GM19035 (cell line): ENCODE measurements around the gene COL4A2.
"Not testable (repeated sequence)": the region's sequence is repeated elsewhere in the genome, so short reads cannot be mapped to it uniquely, and the experiment has no call there.

ENCODE experiments used
- ATAC-seq: cut with Tn5 transposase; IDR thresholded peaks from one replicate; pipeline ENCODE4 v1.9.1; 2021; ENCODE audit not compliant: unreplicated experiment

COL4A2 gene

DNA sequence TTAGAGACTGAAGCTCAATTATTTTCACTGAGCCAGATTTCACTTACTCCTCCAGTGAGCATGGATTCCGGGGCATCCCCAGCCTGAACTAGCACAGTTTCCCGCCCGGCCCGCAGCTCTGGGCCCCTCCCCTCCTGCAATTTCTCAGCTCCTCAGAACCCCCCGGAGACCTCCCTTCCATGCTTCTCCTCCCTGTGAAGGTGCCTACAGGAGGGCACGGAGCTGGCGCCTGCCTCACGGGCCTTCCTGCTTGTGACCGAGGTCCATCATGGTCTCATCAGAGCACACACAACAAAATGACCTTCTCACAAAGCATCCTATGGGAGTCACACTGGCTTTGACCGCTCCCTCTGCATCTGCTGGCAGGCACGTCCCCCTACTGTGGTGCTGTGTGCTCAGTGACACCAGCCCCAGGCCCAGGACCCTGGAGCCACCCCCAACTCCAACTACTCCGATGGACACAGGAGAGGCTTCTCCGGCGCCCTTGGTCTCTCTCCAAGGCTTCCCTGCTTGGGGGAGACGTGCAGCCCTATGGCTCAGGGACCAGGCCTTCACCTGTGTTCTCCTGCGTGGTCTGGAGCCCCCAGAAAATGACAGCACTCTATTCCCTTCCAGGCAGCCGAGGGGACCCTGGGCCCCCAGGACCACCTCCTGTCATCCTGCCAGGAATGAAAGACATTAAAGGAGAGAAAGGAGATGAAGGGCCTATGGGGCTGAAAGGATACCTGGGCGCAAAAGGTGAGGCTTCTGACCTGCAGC is 177.4 kb downstream of the COL4A2 start:
- ATAC-seq = no peak

DNA sequence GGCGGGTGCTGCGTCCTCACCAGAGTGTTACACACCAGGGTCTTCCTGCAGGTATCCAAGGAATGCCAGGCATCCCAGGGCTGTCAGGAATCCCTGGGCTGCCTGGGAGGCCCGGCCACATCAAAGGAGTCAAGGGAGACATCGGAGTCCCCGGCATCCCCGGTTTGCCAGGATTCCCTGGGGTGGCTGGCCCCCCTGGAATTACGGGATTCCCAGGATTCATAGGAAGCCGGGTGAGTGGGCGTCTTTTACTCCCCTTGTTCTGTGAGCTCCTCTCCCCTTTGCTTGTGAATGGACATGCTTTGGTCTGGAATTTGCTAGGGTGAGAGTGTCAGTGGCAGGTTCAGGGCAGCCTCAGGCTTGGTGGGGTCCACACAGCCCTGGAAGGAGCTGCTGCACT is 178.5 kb downstream of the COL4A2 start:
- no peak for ATAC-seq

DNA sequence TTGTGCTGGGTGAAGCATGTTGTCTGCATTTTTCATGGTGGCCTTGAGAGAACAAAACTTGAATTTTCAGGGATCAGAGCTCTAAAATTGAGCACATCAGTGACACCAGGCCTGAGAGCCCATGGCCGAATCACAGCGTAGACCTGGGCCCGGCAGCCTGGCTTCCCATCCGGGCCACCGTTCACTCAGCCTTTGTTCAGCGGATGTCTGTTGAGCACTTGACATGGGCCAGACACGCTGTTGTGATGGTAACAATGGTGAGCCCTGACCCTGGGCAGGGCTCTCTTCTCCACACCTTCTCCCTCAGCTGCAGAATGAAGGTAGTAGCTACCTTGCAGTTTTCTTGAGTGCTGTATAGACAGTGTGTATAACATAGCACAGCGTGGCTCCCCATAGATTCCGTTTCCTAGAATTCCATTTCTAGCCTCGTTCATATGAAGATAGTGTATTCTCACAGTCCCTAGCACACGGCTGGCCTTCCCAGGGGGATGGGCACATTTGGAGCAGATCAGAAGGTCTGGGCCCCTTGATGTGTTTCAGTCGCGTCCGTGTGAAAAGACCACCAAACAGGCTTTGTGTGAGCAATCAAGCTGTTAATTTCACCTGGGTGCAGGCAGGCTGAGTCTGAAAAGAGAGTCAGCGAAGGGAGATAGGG is 179.1 kb downstream of the COL4A2 start:
- ATAC-seq = no peak

DNA sequence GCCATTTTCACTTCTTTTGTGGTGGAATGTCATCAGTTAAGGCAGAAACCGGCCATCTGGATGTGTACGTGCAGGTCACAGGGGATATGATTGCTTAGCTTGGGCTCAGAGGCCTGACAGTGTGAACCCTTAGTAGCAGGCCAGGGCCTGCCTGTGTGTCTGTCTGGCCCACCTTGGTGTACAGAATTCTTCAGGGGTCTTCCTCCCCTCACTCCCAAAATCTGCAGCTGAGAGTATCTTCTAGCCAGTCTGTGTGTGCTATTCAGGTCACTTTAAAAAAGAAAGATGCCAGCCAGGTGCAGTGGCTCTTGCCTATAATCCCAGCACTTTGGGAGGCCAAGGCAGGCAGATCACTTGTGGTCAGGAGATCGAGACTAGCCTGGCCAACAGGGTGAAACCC is 179.8 kb downstream of the COL4A2 start:
- ATAC-seq = not testable (repeated sequence)

DNA sequence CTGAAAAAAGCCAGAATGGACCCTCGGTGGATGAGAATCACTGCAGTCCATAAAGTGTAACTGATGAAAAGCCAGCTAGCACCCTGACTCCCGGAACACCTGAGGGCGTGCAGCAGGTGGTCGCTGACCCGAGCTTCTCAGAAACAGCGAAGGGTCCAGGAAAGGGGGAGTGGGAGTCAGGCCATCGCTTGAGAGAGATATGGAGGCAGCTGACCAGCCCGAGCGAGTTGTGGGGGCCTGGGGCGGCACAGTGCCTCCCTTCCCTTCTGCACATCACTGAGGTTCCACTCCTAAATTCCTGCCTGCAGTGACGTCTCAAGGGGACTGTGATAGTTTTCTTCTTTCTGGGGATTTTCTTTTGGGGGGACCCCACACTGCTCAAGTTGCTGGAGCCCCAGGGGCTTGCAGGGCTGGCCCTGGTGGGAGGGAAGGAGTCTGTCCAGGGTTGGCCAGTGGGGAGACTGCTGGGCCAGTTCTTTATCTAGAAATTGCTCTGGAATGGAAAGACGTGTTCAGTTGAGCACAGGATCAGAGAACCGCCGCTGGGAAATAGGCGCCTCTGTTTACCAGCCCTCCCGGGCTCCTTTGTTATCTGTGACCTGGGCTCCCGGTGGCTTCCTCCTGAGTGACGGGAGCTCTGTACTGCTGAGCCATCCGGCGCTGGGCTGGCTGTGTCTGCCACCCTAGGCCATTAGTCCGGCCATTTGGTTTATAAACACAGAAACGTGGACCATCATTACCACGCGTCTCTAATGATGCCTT is 183.1 kb downstream of the COL4A2 start:
- ATAC-seq = no peak

DNA sequence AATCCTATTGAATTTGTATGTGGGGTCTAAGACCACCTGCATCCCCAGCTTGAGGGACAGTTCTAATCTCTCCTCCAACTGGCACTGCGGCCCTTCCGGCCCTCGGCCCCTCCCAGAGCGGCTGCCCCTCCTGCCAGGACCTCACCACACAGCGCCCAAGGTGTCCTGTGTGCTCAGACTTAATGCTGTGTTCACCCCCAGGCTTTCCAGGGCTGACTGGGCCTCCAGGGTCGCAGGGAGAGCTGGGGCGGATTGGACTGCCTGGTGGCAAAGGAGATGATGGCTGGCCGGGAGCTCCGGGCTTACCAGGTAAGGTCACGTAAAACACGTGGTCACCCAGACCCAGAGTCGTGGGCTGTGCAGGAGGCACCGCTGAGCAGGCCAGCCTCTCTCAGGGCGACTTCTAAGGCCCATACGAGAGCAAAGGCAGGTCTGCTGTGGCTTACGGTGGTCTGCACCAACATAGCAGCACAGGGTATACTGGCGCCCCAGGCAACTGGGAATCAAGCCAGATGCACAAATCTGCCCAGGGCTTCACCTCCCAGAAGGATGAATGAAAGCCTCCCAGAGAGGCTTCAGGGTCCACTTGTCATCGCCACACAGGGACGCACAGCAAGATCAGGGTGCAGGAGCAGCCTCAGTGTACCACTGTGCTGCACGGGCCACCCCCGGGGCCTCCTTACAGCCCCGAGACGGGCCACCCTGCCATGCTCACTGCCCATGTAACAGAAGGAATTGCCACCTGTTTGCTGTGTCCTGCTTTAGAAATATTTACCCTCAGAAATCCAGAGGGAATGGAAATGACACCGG is 185.0 kb downstream of the COL4A2 start:
- ATAC-seq = no peak

DNA sequence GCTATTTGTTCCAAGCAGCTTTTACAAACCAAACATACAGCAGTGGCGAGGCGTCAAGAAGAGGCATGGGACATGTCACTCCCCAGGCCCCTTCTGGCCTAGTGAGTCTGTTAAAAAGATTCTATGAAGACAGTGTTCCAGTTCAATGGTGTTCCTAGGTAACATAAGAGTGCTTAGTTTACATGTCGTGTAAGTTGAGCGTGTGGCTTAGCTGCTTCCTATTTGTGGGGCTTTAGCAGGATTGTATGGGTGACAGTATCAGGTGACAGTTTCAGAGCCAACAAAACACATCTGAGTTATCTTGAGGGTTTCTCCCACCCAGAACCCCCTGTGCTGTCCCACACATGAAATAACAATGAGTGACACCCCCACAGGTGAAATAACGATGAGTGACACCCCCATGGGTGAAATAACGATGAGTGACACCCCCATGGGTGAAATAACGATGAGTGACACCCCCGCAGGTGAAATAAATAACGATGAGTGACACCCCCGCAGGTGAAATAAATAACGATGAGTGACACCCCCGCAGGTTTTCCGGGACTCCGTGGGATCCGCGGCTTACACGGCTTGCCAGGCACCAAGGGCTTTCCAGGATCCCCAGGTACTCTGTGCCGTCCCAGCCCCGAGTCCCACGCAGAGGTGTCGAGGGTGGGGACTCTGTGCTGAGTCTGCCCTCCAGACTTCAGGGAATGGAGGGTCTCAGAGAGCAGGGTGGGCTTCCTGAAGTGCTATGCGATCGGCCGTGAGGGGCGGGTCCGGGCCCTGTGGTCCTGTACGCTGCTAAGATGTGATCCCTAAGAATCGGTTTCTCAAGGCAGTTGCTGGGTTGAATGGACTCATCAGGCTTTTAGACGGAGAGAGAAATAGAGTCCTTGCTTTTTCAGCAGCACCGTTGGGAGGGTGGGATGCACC is 185.9 kb downstream of the COL4A2 start:
- ATAC-seq = no peak

DNA sequence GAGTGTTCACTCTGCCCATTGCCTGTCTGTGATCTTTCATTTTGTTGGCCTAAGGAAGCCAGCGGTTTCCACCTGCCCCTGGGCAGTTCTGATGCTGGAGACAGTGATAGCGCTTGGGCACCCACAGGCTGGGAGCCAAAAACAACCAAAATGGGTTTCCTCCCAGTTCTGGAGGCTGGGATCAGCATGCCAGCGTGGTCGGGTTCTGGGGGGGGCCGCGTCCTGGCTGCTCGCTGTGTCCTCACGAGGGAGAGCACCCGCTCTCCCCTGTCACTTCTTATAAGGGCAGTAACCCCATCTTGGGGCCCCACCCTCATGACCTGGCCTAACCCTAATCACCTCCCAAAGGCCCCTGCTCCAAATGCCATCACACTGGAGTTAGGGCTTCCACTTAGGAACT is 186.5 kb downstream of the COL4A2 start:
- no peak for ATAC-seq

DNA sequence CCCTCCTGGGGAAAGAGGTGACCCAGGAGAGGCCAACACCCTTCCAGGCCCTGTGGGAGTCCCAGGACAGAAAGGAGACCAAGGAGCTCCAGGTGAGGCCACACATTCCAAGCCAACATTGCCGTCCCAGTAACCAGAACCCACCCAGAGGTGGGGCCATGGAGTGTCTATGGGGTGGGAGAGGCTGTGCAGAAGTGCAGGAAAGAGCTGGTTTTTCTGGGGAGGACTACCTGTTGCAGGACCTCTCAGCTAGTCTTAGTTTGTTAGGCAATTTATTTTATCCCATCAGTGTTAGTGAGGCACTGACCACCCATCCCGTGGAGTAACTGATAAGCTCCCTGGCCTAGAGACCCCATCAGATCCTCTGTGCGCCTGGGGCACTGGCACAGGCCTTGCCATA is 188.3 kb downstream of the COL4A2 start:
- ATAC-seq = no peak

DNA sequence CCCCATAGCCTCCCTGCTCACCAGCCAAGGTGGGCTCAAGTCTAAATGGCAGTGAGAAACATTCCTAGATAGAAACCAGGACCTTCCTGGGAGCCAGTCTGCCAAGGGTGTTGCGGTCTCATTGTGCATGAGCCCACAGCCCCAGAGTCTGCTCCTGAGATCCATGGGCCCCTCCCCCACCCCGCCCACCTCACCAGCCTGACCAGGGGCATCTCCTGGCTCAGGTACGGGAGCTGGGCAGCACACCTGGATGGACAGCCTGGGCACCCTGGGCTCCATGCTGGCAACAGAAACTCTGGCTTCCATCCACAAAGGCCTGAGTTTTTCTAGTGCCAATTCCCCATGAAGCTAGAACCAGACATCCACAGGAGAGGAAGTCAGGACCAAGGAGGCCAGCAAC is 188.8 kb downstream of the COL4A2 start:
- no peak for ATAC-seq

DNA sequence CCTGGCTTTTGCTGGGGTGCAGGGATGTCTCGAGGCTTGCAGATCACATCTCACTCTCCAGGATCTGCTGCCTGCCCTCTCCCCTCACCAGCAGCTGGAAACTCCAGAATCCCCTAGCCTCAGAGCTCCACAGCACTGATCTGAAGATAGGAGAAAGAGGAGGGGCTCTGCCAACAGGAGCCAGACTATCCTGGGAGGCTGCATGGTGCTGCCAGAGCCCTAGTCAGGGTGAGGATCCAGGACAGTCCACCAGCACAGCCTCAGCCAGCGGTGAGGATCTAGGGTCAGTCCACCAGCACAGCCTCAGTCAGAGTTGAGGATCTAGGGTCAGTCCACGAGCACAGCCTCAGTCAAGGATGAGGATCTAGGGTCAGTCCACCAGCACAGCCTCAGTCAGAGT is 189.2 kb downstream of the COL4A2 start:
- no peak for ATAC-seq

DNA sequence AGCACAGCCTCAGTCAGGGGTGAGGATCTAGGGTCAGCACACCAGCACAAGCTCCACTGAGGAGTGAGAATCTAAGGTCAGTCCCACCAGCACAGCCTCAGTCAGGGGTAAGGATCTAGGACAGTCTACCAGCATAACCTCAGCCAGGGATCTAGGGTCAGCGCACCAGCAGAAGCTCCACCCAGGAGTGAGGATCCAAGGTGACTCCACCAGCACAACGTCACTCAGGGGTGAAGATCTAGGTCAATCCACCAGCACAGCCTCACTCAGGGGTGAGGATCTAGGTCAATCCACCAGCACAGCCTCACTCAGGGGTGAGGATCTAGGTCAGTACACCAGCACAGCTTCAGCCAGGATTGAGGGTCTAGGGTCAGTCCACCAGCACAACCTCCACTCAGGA is 189.9 kb downstream of the COL4A2 start:
- no peak for ATAC-seq

DNA sequence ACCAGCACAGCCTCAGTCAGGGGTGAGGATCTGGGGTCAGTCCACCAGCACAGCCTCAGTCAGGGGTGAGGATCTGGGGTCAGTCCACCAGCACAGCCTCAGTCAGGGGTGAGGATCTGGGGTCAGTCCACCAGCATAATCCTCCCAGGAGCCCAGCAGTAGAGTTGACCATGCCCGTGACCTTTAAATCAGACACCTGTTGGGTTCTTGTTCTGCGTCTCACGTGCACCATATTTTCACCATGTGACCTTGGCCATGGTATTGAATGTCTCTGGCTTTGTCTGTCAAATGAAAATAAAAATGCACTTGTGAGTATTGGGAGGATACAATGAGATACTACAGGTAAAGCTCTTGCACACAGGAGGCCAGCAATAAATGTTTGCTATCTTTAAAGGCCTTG is 190.8 kb downstream of the COL4A2 start:
- not testable (repeated sequence) for ATAC-seq

DNA sequence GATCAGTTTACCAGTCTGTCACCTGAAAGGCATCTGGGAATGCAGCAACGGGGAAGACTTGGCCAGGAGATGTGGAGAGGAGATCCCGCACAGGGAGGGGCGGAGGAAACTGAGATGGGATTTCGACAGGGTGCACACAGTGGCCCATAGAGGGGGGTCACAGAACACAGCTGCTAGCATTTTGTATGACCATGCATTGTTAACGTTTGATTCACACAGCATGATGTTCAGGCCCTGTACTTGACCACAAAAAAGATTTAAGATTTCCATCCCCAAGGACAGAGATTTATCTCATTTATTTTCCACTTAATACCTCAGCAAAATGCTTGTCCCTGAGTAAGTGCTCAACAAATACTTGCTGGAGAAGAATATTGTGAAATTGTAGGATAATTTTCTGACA is 191.2 kb downstream of the COL4A2 start:
- no peak for ATAC-seq

DNA sequence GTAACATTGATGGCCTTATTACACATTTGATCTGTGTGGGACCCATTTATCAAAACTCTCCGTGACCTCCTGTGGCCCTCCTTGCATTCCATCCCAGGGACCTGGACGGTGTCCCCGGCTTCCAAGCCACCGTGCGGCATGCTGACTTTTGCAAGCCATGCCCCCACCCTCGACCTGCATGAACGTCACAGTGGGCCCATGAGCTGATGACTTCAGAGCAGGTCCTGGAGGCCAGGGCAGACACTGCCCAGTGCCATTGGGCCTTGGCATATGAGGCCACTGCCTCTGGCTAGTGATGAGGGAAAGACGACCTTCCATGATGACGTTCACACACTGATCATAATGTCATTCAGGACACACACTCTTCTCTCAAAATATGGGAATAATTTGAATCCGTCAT is 191.7 kb downstream of the COL4A2 start:
- no peak for ATAC-seq

DNA sequence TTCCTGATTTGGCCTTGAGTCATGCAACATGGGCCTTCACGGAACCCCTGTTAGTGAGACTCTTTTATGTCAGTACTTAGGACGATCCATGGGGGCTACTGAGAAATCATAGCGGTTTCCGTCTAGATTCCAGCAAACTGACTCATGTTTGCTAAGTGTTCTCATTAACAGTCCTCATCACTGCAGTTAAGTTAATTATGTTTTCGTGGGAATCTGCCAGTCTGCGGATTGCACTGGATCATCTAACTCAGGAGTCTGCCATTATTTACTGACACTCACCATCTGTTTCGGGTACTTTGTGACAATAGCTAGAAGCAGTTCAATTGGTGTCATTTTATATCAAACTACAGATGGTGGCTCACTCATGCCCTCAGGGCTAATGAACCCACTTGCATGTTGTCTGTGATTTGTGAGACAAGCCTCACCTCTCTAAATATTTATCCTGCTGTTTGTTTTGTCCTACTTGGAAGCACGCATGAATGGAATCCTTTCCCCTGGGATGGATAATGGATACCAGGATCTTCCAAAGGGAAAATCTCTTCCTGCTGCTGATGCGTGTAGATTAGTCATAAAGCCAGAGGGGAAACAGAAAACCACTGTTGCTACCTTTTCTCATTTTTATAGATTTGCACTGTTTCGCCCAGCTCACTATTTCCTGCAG is 192.7 kb downstream of the COL4A2 start:
- ATAC-seq = no peak

DNA sequence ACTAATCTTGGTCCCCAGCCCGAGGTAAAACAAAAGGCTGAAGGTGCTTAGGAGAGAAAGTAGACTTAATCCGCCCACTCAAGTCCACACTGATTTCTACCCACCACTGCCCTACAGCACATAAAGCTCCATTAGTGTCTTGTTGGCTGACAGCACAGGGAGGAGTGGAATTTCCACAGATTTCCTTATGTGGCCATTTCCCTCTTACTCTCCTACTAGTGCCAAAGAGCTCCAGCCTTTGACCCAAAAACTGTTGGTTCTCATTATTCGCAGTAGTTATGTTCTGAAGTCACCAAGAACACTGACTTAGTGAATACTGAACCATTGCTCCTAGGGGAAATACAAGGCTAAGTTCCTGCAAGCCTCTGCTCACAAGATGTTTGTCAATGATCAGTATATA is 193.3 kb downstream of the COL4A2 start:
- no peak for ATAC-seq

DNA sequence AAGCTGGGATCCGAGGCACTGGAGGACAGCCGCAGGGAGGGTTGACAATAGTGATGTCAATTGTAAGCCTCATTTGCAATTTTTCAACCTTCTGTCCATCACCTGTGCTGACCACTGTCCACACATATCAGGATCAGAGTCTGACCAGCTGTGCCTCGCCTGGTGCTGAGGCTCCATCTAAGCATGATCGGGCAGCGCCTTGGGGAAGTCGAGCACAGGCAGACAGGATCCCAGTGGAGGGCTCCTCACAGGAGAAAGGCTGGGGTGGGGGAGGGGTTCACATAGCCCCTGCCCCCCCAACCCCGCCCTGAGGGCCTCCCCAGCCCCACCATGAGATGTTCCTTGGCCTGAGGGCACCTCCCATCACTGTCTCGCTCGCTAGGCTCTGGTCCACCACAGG is 194.1 kb downstream of the COL4A2 start:
- ATAC-seq = no peak

DNA sequence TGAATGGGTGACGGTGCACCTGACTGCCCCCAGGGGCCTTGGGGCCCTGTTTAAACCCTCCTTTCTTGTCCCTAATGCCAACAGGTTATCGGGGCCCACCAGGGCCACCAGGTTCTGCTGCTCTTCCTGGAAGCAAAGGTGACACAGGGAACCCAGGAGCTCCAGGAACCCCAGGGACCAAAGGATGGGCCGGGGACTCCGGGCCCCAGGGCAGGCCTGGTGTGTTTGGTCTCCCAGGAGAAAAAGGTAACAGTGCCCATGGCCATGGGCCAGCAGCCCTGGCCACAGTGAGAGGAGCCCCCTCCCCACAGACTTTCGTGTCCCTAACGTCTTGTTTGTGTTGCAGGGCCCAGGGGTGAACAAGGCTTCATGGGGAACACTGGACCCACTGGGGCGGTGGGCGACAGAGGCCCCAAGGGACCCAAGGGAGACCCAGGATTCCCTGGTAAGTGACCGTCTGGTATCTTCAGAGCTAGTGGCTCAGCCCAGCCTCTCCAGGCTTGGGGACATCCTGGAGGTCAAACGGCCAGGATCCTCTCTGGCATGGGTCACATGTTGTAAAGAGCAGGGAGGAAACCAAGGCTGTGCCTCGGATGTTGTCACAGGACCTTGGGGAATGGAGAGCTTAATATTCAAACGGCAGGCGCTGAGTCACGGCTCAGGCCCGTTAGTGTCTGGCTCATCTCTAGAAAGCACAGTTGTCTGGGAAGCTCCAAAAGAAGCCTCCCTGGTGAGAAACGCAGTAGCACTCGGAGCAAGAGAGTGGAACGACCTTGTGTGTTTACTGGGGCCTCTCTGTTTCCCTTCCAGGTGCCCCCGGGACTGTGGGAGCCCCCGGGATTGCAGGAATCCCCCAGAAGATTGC is 196.2 kb downstream of the COL4A2 start:
- no peak for ATAC-seq
